Measurements from ENCODE around the gene CMSS1.
A peak's percentile ranks its signal among the peaks of the same experiment; 100 is the strongest.

CMSS1 gene

GRCh38 chr3:99817437-99818240, at the start of gene CMSS1:
Gene CMSS1 (plus strand): TSS chr3:99817862.
- ChIA-PET CTCF (interaction anchor here (0.7 to 1.6 kb wide), 4 partner anchors 9 to 477 kb away, joined by 3 to 16 read pairs (median 4); no protein-coding TSS in a partner anchor), POLR2A (interaction anchor here (0.6 kb wide), 2 partner anchors 15 to 43 kb away, joined by 3 read pairs; no protein-coding TSS in a partner anchor)
- H3K4me3 ChIP-seq (ENCODE audit: low read depth, low read length), result peak within 1 kb of the TSS; percentile 86
- peak; percentile 45 for TF ChIP-seq CTCF (IDR thresholded peaks at IDR 0.05; ENCODE audit: insufficient read depth, low read length, missing control alignments)
- DNase-seq (ENCODE audit: low read depth, low spot score), result no peak

GRCh38 chr3:99768126-99768525, 49.5 kb upstream of the CMSS1 start:
- no peak for DNase-seq (ENCODE audit: low read depth, low spot score)
- TF ChIP-seq CTCF (IDR thresholded peaks at IDR 0.05; ENCODE audit: insufficient read depth, low read length, missing control alignments), result no peak
- no peak overlapping the region for H3K4me3 ChIP-seq (ENCODE audit: low read depth, low read length)
- CTCF ChIA-PET, result interaction anchor here (0.9 to 1.8 kb wide), 4 partner anchors 11 to 595 kb away, joined by 3 to 7 read pairs (median 4); no protein-coding TSS in a partner anchor
- POLR2A ChIA-PET, result no interaction called here

GRCh38 chr3:99768808-99769501, 48.7 kb upstream of the CMSS1 start:
- no peak overlapping the region for H3K4me3 ChIP-seq (ENCODE audit: low read depth, low read length)
- ChIA-PET POLR2A (no interaction called here), CTCF (interaction anchor here (0.7 to 1.8 kb wide), 3 partner anchors 15 to 21 kb away, joined by 3 to 7 read pairs (median 3); no protein-coding TSS in a partner anchor)
- no peak for TF ChIP-seq CTCF (IDR thresholded peaks at IDR 0.05; ENCODE audit: insufficient read depth, low read length, missing control alignments)
- no peak for DNase-seq (ENCODE audit: low read depth, low spot score)

GRCh38 chr3:99772171-99772570, 45.5 kb upstream of the CMSS1 start:
- no peak for DNase-seq (ENCODE audit: low read depth, low spot score)
- ChIA-PET CTCF (no interaction called here), POLR2A (no interaction called here)
- TF ChIP-seq CTCF (IDR thresholded peaks at IDR 0.05; ENCODE audit: insufficient read depth, low read length, missing control alignments), result no peak
- no peak overlapping the region for H3K4me3 ChIP-seq (ENCODE audit: low read depth, low read length)

- ChIA-PET POLR2A (no interaction called here), CTCF (no interaction called here)
These were observed 45.0 kb upstream of the CMSS1 start for GRCh38 chr3:99772671-99773070.

More at GRCh38 chr3:99772671-99773070, 45.0 kb upstream of the CMSS1 start:
- H3K4me3 ChIP-seq (ENCODE audit: low read depth, low read length), result no peak overlapping the region
- DNase-seq (ENCODE audit: low read depth, low spot score), result no peak
- TF ChIP-seq CTCF (IDR thresholded peaks at IDR 0.05; ENCODE audit: insufficient read depth, low read length, missing control alignments), result no peak
